GM12878 (cell line): ENCODE data around the gene GLUL. TPM values are rescaled to one million over a fixed set of nuclear protein-coding genes. Genes with fewer than 3 reads are reported as not detected.

Source experiments
- ATAC-seq: fragments of 200-7000 bp; cut with Tn5 transposase; 3 replicates; pipeline ENCODE4 v1.9.1; 2020; ENCODE audit warnings: mild to moderate bottlenecking, moderate library complexity
- BruUV-seq: library from RNA; stranded (reverse); fragments of 400-500 nt; replicated peaks from 2 replicates; lab custom pipeline; 2021; lab: Mats Ljungman, UMichigan
- CTCF ChIA-PET: fragments of 300-600 bp; sonication (Branson Sonifier 250); formaldehyde crosslinking; extraction: SDS; loops from one replicate; lab custom pipeline; 2021; ENCODE audit warnings: inconsistent platforms; lab: Yijun Ruan, JAX
- POLR2A ChIA-PET: fragments of 350-600 bp; formaldehyde crosslinking; extraction: SDS; loops from one replicate; lab custom pipeline; 2021; ENCODE audit warnings: inconsistent platforms; lab: Charles Lee
- RAD21 ChIA-PET: fragments of 300-600 bp; sonication (Branson Sonifier 250); formaldehyde crosslinking; loops from one replicate; lab custom pipeline; 2023; ENCODE audit warnings: antibody characterized with exemption; ENCODE audit not compliant: unreplicated experiment; lab: Charles Lee
- SMC1A ChIA-PET: fragments of 300-600 bp; sonication (Branson Sonifier 250); formaldehyde crosslinking; loops from one replicate; lab custom pipeline; 2023; ENCODE audit not compliant: unreplicated experiment, uncharacterized antibody; lab: Charles Lee
- DNase-seq: peaks from one replicate; pipeline ENCODE4 v3.0.0-alpha.2; 2011; ENCODE audit warnings: low read depth, low spot score
- FAIRE-seq: peaks from 3 replicates; lab custom pipeline; 2011; peaks lifted over from hg19 to GRCh38; lab: Jason Lieb, UNC
- H2AFZ ChIP-seq: 2 replicates; pipeline ENCODE4 v1.6.0; 2011; ENCODE audit warnings: low read depth, low read length, control low read depth; ENCODE audit not compliant: control insufficient read depth
- H3K27ac ChIP-seq: 2 replicates; pipeline ENCODE4 v1.5.1; 2011; ENCODE audit warnings: control low read depth; ENCODE audit not compliant: control insufficient read depth, insufficient read depth
- H3K27me3 ChIP-seq, 2 experiments: replicated peaks in 1 of 2; 2 replicates each; pipeline versions ENCODE4 v1.6.0 to v1.6.1; 2011; ENCODE audit warnings: low read length in 1 of 2; ENCODE audit not compliant: control insufficient read depth in 2 of 2, insufficient read depth in 2 of 2
- H3K36me3 ChIP-seq, 2 experiments: 2 replicates each; pipeline ENCODE4 v1.5.1; 2011; ENCODE audit warnings: low read length in 1 of 2; ENCODE audit not compliant: control insufficient read depth in 2 of 2, insufficient read depth in 2 of 2
- H3K4me1 ChIP-seq: 2 replicates; pipeline ENCODE4 v1.6.1; 2011; ENCODE audit warnings: mild to moderate bottlenecking, low read length, moderate library complexity, mixed read lengths; ENCODE audit not compliant: control insufficient read depth, insufficient read depth
- H3K4me2 ChIP-seq: 2 replicates; pipeline ENCODE4 v1.6.0; 2011; ENCODE audit warnings: control low read depth; ENCODE audit not compliant: control insufficient read depth, insufficient read depth
- H3K4me3 ChIP-seq: fragments of 200-600 bp; sonication (generic); 2 replicates; pipeline ENCODE4 v1.5.1; 2016
- H3K79me2 ChIP-seq: 2 replicates; pipeline ENCODE4 v1.6.0; 2011; ENCODE audit warnings: low read length; ENCODE audit not compliant: control insufficient read depth, insufficient read depth
- H3K9ac ChIP-seq: 2 replicates; pipeline ENCODE4 v1.8.0; 2011; ENCODE audit warnings: low read length, control low read depth, mixed read lengths; ENCODE audit not compliant: control insufficient read depth, insufficient read depth
- H3K9me3 ChIP-seq: replicated peaks from 3 replicates; pipeline ENCODE4 v1.5.1; 2011; ENCODE audit warnings: mild to moderate bottlenecking, low read length; ENCODE audit not compliant: control insufficient read depth, insufficient read depth
- H4K20me1 ChIP-seq: 2 replicates; pipeline ENCODE4 v1.6.0; 2011; ENCODE audit not compliant: control insufficient read depth, insufficient read depth
- ESRRA ChIP-seq: IDR thresholded peaks from 2 replicates; pipeline ENCODE4 v1.6.1; 2012; ENCODE audit warnings: mild to moderate bottlenecking, low read length, improper control_type of control experiment
- FOXM1 ChIP-seq: IDR thresholded peaks from 2 replicates; pipeline ENCODE4 v1.6.1; 2012; ENCODE audit warnings: low read depth, mild to moderate bottlenecking, inconsistent platforms, low read length, moderate library complexity
- HDAC6 ChIP-seq: fragments of 200-600 bp; sonication (generic); IDR thresholded peaks from one replicate; pipeline ENCODE4 v1.8.0; 2017; ENCODE audit warnings: antibody characterized with exemption; ENCODE audit not compliant: unreplicated experiment
- NFYA ChIP-seq: IDR thresholded peaks from 2 replicates; pipeline ENCODE4 v1.6.1; 2011; ENCODE audit warnings: low read depth, mild to moderate bottlenecking, low read length, improper control_type of control experiment, borderline replicate concordance
- POLR2A ChIP-seq: IDR thresholded peaks from 2 replicates; pipeline ENCODE4 v1.6.1; 2011; ENCODE audit warnings: low read depth, mild to moderate bottlenecking, low read length
- POLR2AphosphoS2 ChIP-seq: IDR thresholded peaks from 2 replicates; pipeline ENCODE4 v1.6.1; 2011; ENCODE audit warnings: low read depth, mild to moderate bottlenecking, low read length, improper control_type of control experiment, moderate library complexity
- RELB ChIP-seq: fragments of 450-650 bp; IDR thresholded peaks from 2 replicates; pipeline ENCODE4 v1.6.1; 2017; ENCODE audit warnings: low read depth, mild to moderate bottlenecking, moderate library complexity
- SMAD5 ChIP-seq: IDR thresholded peaks from 2 replicates; pipeline ENCODE4 v1.6.1; 2016; ENCODE audit warnings: antibody characterized with exemption, low read depth
- SMC3 ChIP-seq: IDR thresholded peaks from 2 replicates; pipeline ENCODE4 v1.6.1; 2011; ENCODE audit warnings: low read length, improper control_type of control experiment, borderline replicate concordance
- TARDBP ChIP-seq: IDR thresholded peaks from 2 replicates; pipeline ENCODE4 v1.6.1; 2016; ENCODE audit warnings: borderline replicate concordance
- TCF3 ChIP-seq: IDR thresholded peaks from 2 replicates; pipeline ENCODE4 v1.6.1; 2012; ENCODE audit warnings: low read depth, mild to moderate bottlenecking, low read length, borderline replicate concordance; ENCODE audit not compliant: insufficient read depth
- ZZZ3 ChIP-seq: IDR thresholded peaks from 2 replicates; pipeline ENCODE4 v1.6.1; 2011; ENCODE audit warnings: low read depth; ENCODE audit not compliant: control insufficient read depth, insufficient read length
- WGBS: methylation state at CpG from one replicate; pipeline ENCODE4 v1.1.6; 2016; ENCODE audit warnings: low lambda C conversion rate; ENCODE audit not compliant: insufficient replicate concordance, insufficient coverage; ENCODE audit errors: missing lambda C conversion rate; 5-methylcytosine and 5-hydroxymethylcytosine counted together
- in situ Hi-C: fragments of 300-500 bp; cut with MboI; formaldehyde crosslinking; loops from 9 replicates; pipeline ENCODE4 v1.14.3; 2018; ENCODE audit warnings: mixed read lengths
- intact Hi-C: fragments of 100-400 bp; cut with micrococcal nuclease; formaldehyde crosslinking; loops from one replicate; pipeline ENCODE4 v1.14.2; 2022; ENCODE audit not compliant: unreplicated experiment
- polyA plus RNA-seq, 11 experiments: library from polyadenylated mRNA; depleted of rRNA in 4 of 11; unstranded in 6 of 11; stranded (reverse) in 5 of 11; fragments of >200 nt; fragmentation: Nextera tagmentation in 4 of 11; fragmentation: Illumina TruSeq in 1 of 11; extraction: Ambion mirVana in 4 of 11; extraction: Trizol in 1 of 11; gene quantifications; 1 replicate in 1 of 11; 2 replicates in 10 of 11; pipeline versions ENCODE4 v1.2.1 to v1.2.3, GENCODE V29; 2011 to 2016; ENCODE audit warnings: inconsistent platforms in 2 of 11, missing spikeins in 2 of 11, low read depth in 1 of 11
- total RNA-seq, 4 experiments: library from RNA; depleted of rRNA in 3 of 4; stranded (reverse); fragments of >200 nt in 3 of 4; fragmentation: Illumina TruSeq in 1 of 4; extraction: Trizol in 1 of 4; gene quantifications; 2 replicates each; pipeline versions ENCODE4 v1.2.1 to v1.2.3, GENCODE V29; 2013 to 2021
- TF ChIP-seq, protein P1 (sequence below): fragments of 450-650 bp; IDR thresholded peaks from 2 replicates; pipeline ENCODE4 v1.6.1; 2017; ENCODE audit warnings: mild to moderate bottlenecking, moderate library complexity
- TF ChIP-seq, protein P2 (sequence below): IDR thresholded peaks from 2 replicates; pipeline ENCODE4 v1.6.1; 2011; ENCODE audit warnings: low read depth, low read length, improper control_type of control experiment, borderline replicate concordance
- TF ChIP-seq, protein P3 (sequence below): IDR thresholded peaks from 2 replicates; pipeline ENCODE4 v1.6.1; 2012; ENCODE audit warnings: low read depth, low read length, improper control_type of control experiment

Gene GLUL
- total and polyA plus RNA-seq, 10 of the 15 experiments (the other 5 are each of a cell fraction or from before 2014, with no cell fraction given): 2.3 to 392 (median 164) TPM

- TF ChIP-seq, protein P1, sequence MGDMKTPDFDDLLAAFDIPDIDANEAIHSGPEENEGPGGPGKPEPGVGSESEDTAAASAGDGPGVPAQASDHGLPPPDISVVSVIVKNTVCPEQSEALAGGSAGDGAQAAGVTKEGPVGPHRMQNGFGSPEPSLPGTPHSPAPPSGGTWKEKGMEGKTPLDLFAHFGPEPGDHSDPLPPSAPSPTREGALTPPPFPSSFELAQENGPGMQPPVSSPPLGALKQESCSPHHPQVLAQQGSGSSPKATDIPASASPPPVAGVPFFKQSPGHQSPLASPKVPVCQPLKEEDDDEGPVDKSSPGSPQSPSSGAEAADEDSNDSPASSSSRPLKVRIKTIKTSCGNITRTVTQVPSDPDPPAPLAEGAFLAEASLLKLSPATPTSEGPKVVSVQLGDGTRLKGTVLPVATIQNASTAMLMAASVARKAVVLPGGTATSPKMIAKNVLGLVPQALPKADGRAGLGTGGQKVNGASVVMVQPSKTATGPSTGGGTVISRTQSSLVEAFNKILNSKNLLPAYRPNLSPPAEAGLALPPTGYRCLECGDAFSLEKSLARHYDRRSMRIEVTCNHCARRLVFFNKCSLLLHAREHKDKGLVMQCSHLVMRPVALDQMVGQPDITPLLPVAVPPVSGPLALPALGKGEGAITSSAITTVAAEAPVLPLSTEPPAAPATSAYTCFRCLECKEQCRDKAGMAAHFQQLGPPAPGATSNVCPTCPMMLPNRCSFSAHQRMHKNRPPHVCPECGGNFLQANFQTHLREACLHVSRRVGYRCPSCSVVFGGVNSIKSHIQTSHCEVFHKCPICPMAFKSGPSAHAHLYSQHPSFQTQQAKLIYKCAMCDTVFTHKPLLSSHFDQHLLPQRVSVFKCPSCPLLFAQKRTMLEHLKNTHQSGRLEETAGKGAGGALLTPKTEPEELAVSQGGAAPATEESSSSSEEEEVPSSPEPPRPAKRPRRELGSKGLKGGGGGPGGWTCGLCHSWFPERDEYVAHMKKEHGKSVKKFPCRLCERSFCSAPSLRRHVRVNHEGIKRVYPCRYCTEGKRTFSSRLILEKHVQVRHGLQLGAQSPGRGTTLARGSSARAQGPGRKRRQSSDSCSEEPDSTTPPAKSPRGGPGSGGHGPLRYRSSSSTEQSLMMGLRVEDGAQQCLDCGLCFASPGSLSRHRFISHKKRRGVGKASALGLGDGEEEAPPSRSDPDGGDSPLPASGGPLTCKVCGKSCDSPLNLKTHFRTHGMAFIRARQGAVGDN: no peak
- TF ChIP-seq FOXM1: no peak
- no peak for TF ChIP-seq NFYA
- TF ChIP-seq ZZZ3: no peak
- TF ChIP-seq POLR2A: no peak
- no peak for TF ChIP-seq SMAD5
- no peak for TF ChIP-seq TARDBP
These were observed 31.9 kb downstream of the GLUL start (continued) for GRCh38 chr1:182359645-182360044.

- H3K9ac ChIP-seq: no peak overlapping the region
- H3K27ac ChIP-seq: no peak overlapping the region
- ATAC-seq (no peak), DNase-seq (no peak), FAIRE-seq (no peak)
- no peak overlapping the region for H2AFZ ChIP-seq
- intact Hi-C loops: no loop called here
- H3K9me3 ChIP-seq: no peaks in the 10 kb centered on the region
- no peak overlapping the region for H3K4me2 ChIP-seq
- H3K27me3 ChIP-seq: no peaks in the 10 kb centered on the region
- no peak overlapping the region for H3K4me3 ChIP-seq
- H3K79me2 ChIP-seq: no peaks in the 10 kb centered on the region
- H3K4me1 ChIP-seq: no peaks in the 10 kb centered on the region
- ChIA-PET CTCF (interaction anchor here (0.6 to 1.8 kb wide), 2 partner anchors 18 to 38 kb away, joined by 3 to 6 read pairs; no protein-coding TSS in a partner anchor), POLR2A (interaction anchor here (0.6 kb wide), 1 partner anchor 40 kb away, joined by 7 read pairs; no protein-coding TSS in a partner anchor), RAD21 (no interaction called here), SMC1A (no interaction called here)
- no peaks in the 10 kb centered on the region for H4K20me1 ChIP-seq
- in situ Hi-C loops: no loop called here
- no peaks in the 10 kb centered on the region for H3K36me3 ChIP-seq
- BruUV-seq: no TSS peak
- 28% methylated on average over 4 of the region's 4 CpGs for WGBS
- TF ChIP-seq TCF3 (no peak), POLR2AphosphoS2 (no peak), SMC3 (no peak), HDAC6 (no peak), ESRRA (no peak), RELB (no peak)
- TF ChIP-seq, protein P2, sequence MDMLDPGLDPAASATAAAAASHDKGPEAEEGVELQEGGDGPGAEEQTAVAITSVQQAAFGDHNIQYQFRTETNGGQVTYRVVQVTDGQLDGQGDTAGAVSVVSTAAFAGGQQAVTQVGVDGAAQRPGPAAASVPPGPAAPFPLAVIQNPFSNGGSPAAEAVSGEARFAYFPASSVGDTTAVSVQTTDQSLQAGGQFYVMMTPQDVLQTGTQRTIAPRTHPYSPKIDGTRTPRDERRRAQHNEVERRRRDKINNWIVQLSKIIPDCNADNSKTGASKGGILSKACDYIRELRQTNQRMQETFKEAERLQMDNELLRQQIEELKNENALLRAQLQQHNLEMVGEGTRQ: no peak
- TF ChIP-seq, protein P3, sequence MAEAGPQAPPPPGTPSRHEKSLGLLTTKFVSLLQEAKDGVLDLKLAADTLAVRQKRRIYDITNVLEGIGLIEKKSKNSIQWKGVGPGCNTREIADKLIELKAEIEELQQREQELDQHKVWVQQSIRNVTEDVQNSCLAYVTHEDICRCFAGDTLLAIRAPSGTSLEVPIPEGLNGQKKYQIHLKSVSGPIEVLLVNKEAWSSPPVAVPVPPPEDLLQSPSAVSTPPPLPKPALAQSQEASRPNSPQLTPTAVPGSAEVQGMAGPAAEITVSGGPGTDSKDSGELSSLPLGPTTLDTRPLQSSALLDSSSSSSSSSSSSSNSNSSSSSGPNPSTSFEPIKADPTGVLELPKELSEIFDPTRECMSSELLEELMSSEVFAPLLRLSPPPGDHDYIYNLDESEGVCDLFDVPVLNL: no peak
These were observed 33.7 kb downstream of the GLUL start for GRCh38 chr1:182357913-182358312.
